NCI-H460 (cell line): Measurements from ENCODE around the gene DDX24. TPM values are rescaled to one million over a fixed set of nuclear protein-coding genes. Genes with fewer than 3 reads are reported as not detected.
A peak's percentile ranks its signal among the peaks of the same experiment; 100 is the strongest.

Experiments
- DNase-seq: peaks from one replicate; pipeline ENCODE4 v3.0.0-alpha.2; 2016; ENCODE audit warnings: low read depth; ENCODE audit errors: extremely low read depth
- total RNA-seq: library from RNA; depleted of rRNA; stranded (reverse); fragments of >200 nt; shearing (Covaris generic); gene quantifications from 2 replicates; pipeline ENCODE4 v1.2.3, GENCODE V29; 2014

The DDX24 gene
- total RNA-seq, 1 experiment from 2014 or later, result 101 TPM

DNA sequence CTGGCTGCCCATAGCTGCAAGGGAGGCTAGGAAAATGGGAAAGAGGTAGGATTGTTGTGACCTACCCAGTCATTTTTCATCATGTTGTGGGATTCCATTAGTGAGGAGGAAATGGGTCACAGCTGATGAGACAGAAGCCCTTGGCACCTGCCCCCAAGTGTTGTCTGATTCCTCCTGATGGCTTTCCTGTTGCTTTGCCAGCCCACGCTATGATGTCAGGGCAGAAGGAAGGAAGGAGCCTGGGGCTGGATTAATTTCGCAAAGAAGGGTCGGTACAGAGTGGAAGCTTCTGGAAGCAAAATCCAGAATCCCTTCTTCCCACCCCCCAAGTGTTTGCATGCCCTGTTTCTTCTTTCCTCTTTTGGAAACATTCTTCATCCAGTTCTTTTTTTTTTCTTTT is 46.1 kb downstream of the DDX24 start:
- no peak for DNase-seq

- DNase-seq, result no peak
These were observed 49.1 kb downstream of the DDX24 start for GRCh38 chr14:94031883-94032279.

- DNase-seq, result no peak
These were observed 49.7 kb downstream of the DDX24 start for GRCh38 chr14:94031161-94031882.

DNA sequence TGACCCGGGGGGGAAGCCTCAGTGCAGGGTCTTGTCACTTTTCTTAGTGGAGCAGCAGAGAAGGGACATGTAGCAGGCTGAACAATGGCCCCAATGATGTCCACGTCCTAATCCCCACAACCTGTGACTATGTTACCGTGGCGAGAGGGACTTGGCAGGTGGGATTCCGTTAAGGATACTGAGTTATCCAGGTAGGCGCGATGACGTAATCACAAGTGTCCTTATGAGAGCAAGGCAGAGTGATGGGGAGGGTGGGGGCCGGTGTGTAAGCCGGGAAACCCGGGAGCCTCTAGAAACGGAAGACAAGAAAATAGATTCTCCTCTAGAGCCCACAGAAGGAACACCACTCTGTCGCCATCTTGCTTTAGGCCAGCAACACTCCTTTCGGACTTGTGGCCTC is 50.4 kb downstream of the DDX24 start:
- no peak for DNase-seq

DNA sequence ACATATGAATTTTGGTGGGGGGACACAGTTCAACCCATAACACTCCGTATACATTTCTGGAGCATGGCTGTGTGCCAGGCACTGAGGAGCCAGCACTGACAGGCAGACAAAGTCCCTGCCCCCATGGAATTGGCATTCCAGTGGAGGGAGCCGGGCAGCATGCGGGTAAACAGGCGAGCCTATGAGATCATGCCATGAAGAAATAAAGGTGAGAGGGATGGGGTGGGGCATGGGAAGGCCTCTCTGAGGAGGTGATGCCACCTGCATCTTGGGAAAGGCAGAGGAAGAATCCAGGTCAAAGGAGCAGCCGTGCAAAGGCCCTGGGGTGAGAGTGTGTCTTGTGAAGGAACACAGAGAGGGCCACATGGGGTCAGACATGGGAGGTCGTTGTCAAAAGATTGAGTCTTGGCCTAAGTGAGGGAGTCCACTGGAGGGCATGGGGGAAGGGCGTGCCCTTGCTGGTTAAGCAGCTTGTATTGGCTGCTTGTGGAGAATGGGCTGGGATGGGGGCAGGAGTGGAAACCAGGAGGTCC is 51.3 kb downstream of the DDX24 start:
- DNase-seq, result no peak

DNA sequence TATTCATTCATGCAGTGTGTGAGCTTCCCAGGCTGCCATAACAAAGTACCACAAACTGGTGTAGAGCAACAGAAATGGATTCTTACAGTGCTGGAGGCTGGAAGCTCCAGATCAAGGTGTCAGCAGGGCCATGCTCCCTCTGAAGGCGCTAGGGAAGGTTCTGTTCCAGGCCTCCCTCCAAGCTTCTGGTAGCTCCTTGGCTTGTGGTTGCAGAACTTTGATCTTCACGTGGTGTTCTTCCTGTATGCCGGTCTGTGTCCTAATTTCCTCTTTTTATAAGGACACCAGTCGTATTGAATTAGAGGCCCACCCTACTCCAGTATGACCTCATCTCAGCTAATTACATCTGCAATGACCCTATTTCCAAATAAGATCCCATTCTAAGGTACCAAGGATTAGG is 51.7 kb downstream of the DDX24 start:
- DNase-seq, result no peak

DNA sequence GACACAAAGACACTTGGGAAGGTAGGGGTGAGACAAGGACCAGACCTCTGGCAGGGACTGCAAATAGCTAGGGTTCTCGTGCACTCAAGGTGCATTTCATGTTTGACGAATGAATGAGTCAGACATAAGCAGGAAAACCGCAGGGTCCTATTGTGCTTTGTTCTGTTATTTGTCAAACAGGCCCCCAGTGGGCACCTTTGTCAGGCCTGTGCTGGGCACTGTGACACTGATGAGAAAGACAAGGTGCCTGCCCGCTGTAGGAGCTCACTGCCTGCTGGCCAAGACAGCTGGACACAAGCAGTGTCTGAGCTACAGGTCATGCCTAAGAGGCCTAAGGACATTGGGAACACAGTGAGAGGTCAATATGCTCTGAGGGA is 52.6 kb downstream of the DDX24 start:
- no peak for DNase-seq

DNA sequence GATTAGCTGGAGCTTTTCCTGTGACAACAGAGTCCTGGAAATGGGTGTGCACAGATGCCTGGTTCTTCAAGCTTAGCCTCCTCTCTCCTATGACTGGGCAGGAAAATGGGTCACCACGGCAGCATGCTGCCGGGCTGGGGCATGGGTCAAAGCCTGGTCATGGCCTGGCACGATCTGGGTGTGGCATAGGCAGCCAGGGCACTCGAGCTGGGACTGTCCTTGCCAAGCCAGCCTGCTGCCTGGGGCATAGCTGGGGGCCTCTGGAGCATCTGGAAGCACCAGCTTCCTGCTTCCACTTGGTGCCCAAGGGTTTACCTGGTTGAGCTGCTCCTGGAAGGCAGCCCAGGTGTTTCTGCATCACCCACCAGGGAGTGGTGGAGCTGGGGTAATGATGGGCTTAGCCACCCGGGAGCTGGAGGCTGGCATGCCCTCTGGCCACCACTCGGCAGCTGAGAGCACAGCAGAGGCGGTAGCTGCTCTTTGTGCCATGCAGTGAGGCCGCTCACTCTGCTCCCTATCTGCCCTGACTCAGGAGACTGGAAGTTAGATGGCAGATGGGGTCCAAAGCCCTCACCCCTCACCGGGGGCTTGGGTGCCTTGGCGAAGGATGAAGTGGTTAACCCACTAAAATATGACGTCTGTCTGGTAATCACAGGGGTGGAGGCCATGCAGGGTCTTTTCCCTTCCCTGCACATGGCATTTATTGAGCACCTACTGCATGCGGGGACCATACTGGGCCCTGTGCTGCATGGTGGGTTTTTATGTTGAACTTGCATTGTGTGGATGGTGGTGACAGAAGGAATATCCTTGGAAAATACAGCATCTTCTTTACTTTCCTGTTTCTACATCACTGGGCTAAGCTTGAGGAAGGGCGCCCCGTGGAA is 53.2 kb downstream of the DDX24 start:
- no peak for DNase-seq

GRCh38 chr14:94026889-94027469 is 54.0 kb downstream of the DDX24 start:
- no peak for DNase-seq

- peak; percentile 98 for DNase-seq
These were observed 54.7 kb downstream of the DDX24 start, which contains the start of gene OTUB2 for GRCh38 chr14:94026173-94026888. OTUB2 (plus strand) TSS chr14:94026340; CDS start chr14:94026538, 198 bp downstream.

- no peak for DNase-seq
These were observed 55.3 kb downstream of the DDX24 start for GRCh38 chr14:94025720-94026119.

GRCh38 chr14:94024549-94024948 is 56.5 kb downstream of the DDX24 start:
- no peak for DNase-seq

DNA sequence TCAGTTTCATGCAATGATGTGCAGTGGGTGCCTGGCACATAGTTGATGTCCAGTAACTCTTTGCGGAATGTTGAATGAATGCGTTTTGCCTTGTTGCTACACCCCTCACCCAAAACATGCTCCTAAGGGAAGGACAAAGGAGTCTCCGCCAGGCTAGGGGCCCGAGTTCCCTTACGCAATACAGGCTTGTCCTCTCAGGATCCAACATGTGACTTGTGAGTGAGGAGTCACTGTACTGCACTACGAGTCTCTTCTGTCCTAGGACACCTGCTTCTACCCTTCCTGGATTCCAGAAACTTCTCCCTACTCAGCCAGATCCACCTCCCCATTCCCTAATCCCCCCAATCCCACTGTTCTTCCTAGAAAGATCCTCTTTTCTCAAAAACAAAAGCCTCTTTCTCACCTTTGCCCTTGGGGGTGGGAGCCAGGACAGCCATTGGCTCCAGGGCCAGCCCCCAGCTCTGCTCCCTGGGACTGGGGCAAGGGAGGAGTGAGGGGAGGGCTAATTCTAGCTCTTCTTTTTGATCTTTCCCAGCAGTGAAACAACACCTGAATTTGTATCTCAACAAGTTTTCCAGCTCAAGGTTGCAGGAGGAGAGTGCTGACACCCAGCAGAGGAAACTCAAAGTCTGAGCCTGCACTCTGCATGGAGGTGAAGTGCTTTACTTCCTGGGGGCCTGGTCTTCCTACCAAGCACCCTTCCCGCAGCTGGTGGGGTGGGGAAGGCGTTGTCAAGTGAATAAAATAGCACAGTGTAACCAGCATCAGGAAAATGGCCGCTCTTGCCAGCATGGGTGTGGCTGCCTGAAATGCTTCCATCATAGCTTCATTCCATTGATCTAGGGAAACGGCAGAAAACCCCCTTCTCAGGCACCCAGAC is 58.2 kb downstream of the DDX24 start:
- DNase-seq, result no peak

DNA sequence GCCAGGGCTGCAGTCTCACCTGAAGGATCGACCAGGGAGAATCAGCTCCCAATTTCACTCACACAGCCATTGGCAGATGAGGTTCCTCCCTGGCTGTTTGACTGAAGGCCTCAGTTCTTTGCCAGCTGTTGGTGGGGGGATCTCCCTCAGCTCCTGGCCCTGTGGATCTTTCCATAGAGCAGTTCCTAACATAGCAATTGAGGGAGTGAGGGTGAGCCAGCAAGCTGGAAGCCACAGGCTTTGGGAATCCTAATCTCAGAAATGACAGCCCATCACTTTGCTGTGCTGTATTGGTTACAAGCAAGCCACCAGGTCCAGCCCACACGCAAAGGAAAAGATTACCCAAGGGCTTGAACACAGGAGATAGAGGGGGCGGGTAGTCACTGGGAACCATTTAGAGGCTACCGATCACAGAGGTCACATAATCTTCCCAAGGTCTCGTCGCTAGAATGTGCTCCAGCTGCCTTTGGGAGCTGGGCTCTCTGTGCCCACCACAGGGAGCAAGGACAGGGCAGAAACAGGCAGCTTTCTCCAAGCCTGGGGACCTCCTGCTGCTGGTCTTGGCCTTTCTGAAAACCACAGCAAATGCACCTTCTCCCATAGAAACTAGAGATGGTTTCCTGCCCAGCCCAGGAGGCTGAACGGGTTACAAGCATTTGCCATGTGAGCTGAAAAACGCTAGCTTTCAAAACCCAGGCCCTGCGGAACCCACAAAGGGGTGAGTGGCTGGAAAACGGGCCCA is 59.4 kb downstream of the DDX24 start:
- no peak for DNase-seq

DNA sequence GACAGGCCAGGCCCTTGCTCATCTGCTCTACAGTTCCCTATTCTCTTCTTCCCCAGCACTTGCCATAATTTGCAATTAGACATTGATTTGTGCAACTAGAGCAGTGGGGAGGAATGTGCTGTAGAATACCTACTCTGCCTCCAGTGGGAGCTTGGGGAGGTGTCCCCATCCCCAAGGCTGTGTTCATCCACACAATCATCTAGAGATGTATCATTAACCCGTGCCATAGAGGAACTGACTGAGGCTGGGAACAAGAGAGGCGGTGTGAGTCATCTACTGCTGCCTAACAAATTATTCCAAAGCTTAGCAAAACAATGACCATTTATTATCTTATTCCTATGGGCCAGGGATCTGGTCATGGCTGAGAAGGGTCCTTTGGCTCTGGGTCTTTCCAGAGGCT is 60.0 kb downstream of the DDX24 start:
- DNase-seq, result no peak

DNA sequence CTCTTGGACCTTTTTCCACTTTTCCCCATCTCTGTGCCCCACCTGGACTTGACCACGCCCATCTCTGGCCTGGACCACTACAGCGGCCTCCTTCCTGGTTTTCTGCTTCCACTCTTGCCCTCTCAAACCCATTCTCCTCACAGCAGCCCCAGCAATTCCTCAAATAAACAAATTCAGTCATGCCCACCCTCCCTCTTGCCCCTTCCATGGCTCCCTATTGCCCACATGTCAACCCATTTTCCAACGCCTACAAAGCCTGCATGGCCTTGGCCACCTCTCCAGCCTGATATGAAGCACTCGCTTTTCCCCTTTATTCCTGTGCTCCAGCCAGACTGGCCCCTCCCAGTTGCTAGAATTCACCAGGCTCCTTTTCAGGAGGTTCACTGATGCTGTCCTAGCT is 60.7 kb downstream of the DDX24 start:
- no peak for DNase-seq

DNA sequence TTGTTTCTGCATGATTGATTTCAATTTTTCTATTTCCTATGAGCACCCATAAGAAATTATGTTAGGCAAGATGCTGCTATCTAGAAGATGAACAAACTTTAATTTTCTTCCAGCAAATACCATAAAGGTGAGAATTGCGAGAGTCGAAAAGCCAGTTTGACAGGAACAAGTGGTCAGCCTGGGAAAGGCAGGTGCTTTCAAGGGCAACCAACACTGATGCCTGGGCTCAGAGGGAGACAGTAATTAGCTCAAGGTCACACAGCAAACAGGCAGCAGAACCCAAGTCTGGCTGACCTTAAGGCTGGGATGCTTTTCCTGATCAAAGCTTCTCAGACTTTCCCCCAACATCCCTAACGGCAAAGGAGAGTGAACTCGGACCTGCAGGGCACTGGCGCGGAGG is 61.7 kb downstream of the DDX24 start:
- DNase-seq, result no peak

DNA sequence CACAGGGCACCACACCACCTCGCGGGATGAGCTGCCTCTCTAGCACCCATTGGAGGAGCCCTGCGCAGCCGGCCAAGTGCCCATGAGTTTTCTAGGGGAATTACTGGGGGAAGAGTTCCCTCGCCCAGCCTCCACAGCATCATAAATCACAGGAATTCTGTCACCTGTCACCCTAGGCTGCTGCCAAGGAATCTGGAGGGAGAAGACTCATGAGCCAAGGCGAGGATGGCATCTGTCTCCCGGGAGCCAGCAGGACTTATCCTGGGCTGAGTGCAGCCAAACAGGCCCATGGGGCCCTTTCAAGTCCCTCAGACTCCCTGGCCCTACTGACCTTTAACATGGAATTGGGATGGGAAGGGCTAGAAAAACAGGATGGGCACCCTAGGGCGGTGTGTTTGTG is 62.7 kb downstream of the DDX24 start:
- DNase-seq, result no peak

DNA sequence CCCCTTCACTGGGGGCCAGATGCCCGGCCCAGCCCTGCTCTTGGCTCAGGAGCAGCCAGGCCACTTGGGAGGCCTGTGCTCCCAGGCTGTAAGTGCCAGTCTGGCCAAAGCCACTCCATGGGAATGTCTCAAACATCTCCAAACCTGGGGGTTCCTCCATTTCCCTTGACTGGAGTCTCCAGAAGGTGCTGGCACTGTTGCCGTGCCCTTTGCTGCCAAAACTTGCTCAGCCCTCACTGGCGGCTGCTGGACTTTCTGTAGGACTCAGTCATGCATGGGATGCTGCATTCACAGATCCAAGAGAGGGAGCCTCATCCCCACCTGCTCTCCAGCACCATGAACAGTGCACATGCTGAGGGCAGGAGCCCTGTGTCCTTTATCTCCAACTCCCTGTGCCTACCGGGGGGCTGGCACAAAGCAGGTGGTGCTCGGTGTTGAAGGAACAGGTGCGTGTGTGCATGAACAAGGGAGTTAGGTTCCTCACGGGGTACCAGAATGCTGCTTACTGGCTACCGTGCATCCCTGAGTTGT is 64.5 kb downstream of the DDX24 start:
- DNase-seq, result no peak
